ENCODE data around the gene TMEM255B.
"Not testable (repeated sequence)": the region's sequence is repeated elsewhere in the genome, so short reads cannot be mapped to it uniquely, and the experiment has no call there.

The TMEM255B gene

GRCh38 chr13:113758651-113759524, at the start of gene TMEM255B:
Gene TMEM255B, plus strand, starts transcription at chr13:113759226. Its CDS starts 44 bp downstream, at chr13:113759270.
- Mint-ChIP-seq H3K4me1 (peaks cover 15% of the 10 kb centered on the region), H3K36me3 (no peaks in the 10 kb centered on the region), H3K4me3 (peak within 1 kb of the TSS; percentile 82), H3K9me3 (peaks cover 2% of the 10 kb centered on the region), H3K27me3 (peaks cover 48% of the 10 kb centered on the region), H3K27ac (peak within 1 kb of the TSS; percentile 52)
- ATAC-seq, result peak; percentile 93

- Mint-ChIP-seq H3K27ac (no peak overlapping the region), H3K4me3 (no peak overlapping the region), H3K27me3 (no peaks in the 10 kb centered on the region), H3K4me1 (peaks cover 14% of the 10 kb centered on the region), H3K9me3 (no peaks in the 10 kb centered on the region), H3K36me3 (no peaks in the 10 kb centered on the region)
- ATAC-seq, result no peak
These were observed 36.1 kb upstream of the TMEM255B start for GRCh38 chr13:113722921-113723320.

GRCh38 chr13:113723410-113724015, 35.5 kb upstream of the TMEM255B start:
- no peak overlapping the region for H3K4me3 Mint-ChIP-seq
- no peak overlapping the region for H3K27ac Mint-ChIP-seq
- no peak for ATAC-seq
- no peaks in the 10 kb centered on the region for H3K27me3 Mint-ChIP-seq
- H3K9me3 Mint-ChIP-seq, result no peaks in the 10 kb centered on the region
- H3K4me1 Mint-ChIP-seq, result peaks cover 14% of the 10 kb centered on the region
- H3K36me3 Mint-ChIP-seq, result no peaks in the 10 kb centered on the region

- H3K36me3 Mint-ChIP-seq, result no peaks in the 10 kb centered on the region
These were observed 34.8 kb upstream of the TMEM255B start for GRCh38 chr13:113724016-113724758.

GRCh38 chr13:113724780-113725315, 34.2 kb upstream of the TMEM255B start:
- Mint-ChIP-seq H3K36me3 (no peaks in the 10 kb centered on the region), H3K4me3 (peak overlapping the region; percentile 77), H3K27ac (peak overlapping the region; percentile 77), H3K9me3 (no peaks in the 10 kb centered on the region), H3K4me1 (peaks cover 14% of the 10 kb centered on the region), H3K27me3 (no peaks in the 10 kb centered on the region)
- ATAC-seq, result peak; percentile 95

More at GRCh38 chr13:113724016-113724758, 34.8 kb upstream of the TMEM255B start:
- Mint-ChIP-seq H3K9me3 (no peaks in the 10 kb centered on the region), H3K4me3 (peak overlapping the region; percentile 77), H3K4me1 (peaks cover 14% of the 10 kb centered on the region), H3K27me3 (no peaks in the 10 kb centered on the region), H3K27ac (peak overlapping the region; percentile 77)
- no peak for ATAC-seq

GRCh38 chr13:113725329-113726105, 33.5 kb upstream of the TMEM255B start:
- H3K27ac Mint-ChIP-seq, result peak overlapping the region; percentile 77

GRCh38 chr13:113726106-113726821, 32.8 kb upstream of the TMEM255B start:
- not testable (repeated sequence) for ATAC-seq, H3K27me3 Mint-ChIP-seq, H3K9me3 Mint-ChIP-seq, H3K4me3 Mint-ChIP-seq, H3K27ac Mint-ChIP-seq, H3K36me3 Mint-ChIP-seq
- peaks cover 14% of the 10 kb centered on the region for H3K4me1 Mint-ChIP-seq

More at GRCh38 chr13:113725329-113726105, 33.5 kb upstream of the TMEM255B start:
- Mint-ChIP-seq H3K4me3 (peak overlapping the region; percentile 77), H3K4me1 (peaks cover 14% of the 10 kb centered on the region)
- not testable (repeated sequence) for H3K27me3 Mint-ChIP-seq, ATAC-seq, H3K9me3 Mint-ChIP-seq, H3K36me3 Mint-ChIP-seq

- H3K9me3 Mint-ChIP-seq, result no peaks in the 10 kb centered on the region
- peaks cover 16% of the 10 kb centered on the region for H3K4me1 Mint-ChIP-seq
- H3K4me3 Mint-ChIP-seq, result no peak overlapping the region
- no peaks in the 10 kb centered on the region for H3K27me3 Mint-ChIP-seq
- ATAC-seq, result no peak
- no peak overlapping the region for H3K27ac Mint-ChIP-seq
- no peaks in the 10 kb centered on the region for H3K36me3 Mint-ChIP-seq
These were observed 32.0 kb upstream of the TMEM255B start for GRCh38 chr13:113726961-113727411.

- no peak overlapping the region for H3K4me3 Mint-ChIP-seq
- no peaks in the 10 kb centered on the region for H3K36me3 Mint-ChIP-seq
- ATAC-seq, result no peak
- H3K9me3 Mint-ChIP-seq, result no peaks in the 10 kb centered on the region
- H3K4me1 Mint-ChIP-seq, result peaks cover 24% of the 10 kb centered on the region
- no peak overlapping the region for H3K27ac Mint-ChIP-seq
- no peaks in the 10 kb centered on the region for H3K27me3 Mint-ChIP-seq
These were observed 30.4 kb upstream of the TMEM255B start for GRCh38 chr13:113728571-113729054.

GRCh38 chr13:113729187-113730019, 29.6 kb upstream of the TMEM255B start:
- Mint-ChIP-seq H3K36me3 (no peaks in the 10 kb centered on the region), H3K9me3 (no peaks in the 10 kb centered on the region), H3K27me3 (no peaks in the 10 kb centered on the region), H3K27ac (no peak overlapping the region), H3K4me3 (no peak overlapping the region), H3K4me1 (peaks cover 17% of the 10 kb centered on the region)
- ATAC-seq, result no peak

GRCh38 chr13:113730258-113730691, 28.8 kb upstream of the TMEM255B start:
- H3K36me3 Mint-ChIP-seq, result no peaks in the 10 kb centered on the region
- no peak for ATAC-seq
- H3K27me3 Mint-ChIP-seq, result no peaks in the 10 kb centered on the region
- H3K4me3 Mint-ChIP-seq, result no peak overlapping the region
- peaks cover 10% of the 10 kb centered on the region for H3K4me1 Mint-ChIP-seq
- no peaks in the 10 kb centered on the region for H3K9me3 Mint-ChIP-seq
- no peak overlapping the region for H3K27ac Mint-ChIP-seq

- Mint-ChIP-seq H3K27ac (no peak overlapping the region), H3K27me3 (no peaks in the 10 kb centered on the region), H3K4me1 (peaks cover 10% of the 10 kb centered on the region), H3K9me3 (no peaks in the 10 kb centered on the region), H3K4me3 (no peak overlapping the region), H3K36me3 (no peaks in the 10 kb centered on the region)
- ATAC-seq, result no peak
These were observed 28.2 kb upstream of the TMEM255B start for GRCh38 chr13:113730831-113731191.
